ENCODE results near the gene FILIP1.

The FILIP1 gene

DNA sequence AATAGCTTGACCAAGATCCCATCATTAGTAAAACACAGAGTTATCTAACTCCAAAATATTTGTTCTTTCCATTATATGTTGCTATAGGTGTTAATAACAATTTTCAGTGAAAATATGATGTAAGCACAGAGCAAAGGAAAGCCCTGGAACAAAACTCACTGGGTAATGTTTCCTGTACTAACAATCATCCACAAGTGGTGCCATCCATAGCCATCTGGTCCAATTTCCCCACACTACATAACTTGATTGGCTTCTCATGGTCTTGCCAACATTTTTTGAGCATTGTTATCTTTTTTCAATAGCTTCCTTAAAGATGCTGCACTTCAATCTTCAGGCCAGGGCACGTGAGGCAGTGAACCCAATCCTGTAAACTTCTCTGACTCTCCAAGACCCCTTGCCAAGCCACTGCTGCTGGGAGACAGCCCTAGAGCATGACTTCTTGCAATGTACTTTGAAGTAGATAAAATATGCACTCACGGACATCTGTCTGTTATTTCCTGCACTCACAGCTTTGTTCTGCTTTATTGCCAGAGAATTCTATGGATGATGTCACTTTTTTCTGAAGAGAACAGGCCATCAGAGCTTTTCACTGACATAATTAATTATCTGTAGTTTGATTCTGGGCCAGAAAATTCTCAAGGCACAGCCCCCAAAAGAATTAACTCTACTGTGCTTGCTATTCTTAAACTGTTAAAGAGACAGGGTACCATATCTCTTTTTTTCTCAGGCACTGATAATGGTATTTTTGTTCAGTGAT, 111.5 kb downstream of the FILIP1 start:
- no peak for DNase-seq (ENCODE audit: low read depth, low spot score)

DNA sequence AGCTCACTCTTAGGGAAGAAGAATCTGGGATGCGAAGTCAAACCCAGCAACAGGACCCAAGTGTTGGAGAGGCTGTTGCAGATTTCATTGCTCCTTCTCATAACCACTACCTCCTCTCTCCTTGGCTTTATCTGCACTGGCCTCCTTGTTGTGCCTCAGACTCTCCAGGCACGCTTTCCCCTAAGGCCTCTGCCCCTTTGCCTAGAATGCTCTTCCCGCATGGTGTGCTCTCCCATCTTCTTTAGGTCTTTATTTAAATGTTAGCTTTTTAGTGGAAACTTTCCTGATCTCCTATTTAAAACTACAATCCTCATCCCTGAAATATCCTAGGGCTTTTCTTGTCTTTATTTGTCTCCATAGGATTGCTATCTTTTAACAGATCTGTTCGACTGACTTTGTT, 114.1 kb downstream of the FILIP1 start:
- no peak for DNase-seq (ENCODE audit: low read depth, low spot score)

DNA sequence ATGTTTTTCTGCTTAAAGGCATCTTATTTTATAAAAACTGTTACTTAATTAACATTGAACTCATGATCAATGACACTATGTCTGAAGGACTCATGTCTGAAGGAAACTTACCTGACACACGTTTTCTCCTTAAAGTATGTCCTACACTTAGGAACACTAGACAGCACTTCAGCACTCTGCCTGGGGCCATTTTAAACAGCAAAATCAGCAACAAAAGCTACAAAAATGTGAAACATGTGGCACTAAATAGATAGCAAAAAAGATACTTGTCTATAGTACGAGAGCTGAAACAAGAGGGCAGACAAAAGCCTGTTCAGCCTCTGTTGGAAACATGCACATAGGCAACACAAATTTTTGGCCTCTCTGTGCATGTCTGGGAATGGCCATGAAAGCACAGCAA, 115.5 kb downstream of the FILIP1 start:
- DNase-seq (ENCODE audit: low read depth, low spot score), result no peak

DNA sequence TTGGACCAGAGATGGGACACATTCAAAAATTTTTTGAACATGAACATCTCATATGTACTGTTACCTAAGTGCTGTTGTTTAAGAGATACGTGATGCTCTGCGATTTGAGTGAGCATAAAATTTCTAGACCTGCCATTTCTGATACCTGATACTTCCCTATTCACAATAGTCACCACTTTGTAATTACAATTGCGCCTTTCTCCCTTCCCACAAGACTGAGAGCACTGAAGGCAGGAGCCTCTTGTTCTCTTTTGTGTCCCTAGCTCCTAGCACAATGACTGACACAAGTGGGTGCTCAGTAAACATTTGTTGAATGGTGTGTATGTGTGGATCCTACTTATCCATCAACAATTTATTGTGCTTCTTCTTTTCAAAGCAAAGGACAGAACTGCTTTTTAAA, 116.2 kb downstream of the FILIP1 start:
- no peak for DNase-seq (ENCODE audit: low read depth, low spot score)

DNA sequence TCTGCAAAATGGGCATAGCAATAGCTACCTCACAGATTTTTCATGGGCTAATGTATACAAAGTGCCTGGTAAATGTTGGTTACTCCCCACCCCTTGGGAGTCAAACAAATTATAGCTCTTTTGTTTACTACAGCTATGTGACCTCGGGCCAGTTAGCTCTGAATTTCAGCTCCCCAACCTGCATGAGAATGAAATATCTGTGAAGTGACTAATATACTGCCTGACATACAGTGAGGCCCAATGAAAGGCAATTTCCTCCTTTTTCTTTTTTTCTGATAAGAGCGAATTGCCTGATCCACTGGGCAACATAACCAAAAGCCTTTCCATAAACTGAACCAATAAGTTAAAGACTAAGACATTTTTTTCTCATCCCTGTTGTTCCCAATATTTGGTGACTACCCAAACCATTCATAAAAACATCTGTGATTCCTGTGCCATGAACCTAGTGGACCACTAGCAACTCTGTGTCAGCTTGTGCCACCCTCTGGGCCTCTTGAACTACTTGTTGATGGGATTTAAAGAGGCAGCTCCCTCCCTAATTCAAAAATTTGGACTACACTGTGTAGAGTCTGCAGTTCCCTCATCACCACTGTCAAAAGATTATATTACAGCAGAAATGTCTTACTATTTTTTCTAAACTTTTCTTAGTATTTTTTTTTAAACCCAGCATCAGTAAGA, 117.1 kb downstream of the FILIP1 start:
- no peak for DNase-seq (ENCODE audit: low read depth, low spot score)

DNA sequence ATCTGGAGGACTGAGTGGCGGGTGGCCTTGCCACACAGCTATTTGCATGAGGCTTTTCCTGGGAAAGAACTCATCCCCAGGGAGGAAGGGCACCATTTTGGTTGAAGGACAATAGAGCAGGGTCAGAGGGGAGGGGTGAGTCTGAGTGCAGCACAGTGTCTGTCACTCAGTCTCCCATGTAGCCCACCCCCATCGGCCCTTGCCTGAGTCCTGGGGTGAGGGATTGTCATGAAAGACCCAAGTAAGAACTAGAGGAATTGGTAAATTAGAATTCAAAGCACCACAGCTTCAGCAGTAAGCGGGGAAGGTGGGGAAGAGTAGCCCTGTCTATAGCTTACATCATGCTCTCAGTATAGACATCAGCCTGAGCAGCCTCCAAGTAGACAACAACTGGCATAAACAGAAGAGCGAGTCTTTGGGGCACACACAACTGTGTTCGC, 118.6 kb downstream of the FILIP1 start:
- DNase-seq (ENCODE audit: low read depth, low spot score), result no peak

DNA sequence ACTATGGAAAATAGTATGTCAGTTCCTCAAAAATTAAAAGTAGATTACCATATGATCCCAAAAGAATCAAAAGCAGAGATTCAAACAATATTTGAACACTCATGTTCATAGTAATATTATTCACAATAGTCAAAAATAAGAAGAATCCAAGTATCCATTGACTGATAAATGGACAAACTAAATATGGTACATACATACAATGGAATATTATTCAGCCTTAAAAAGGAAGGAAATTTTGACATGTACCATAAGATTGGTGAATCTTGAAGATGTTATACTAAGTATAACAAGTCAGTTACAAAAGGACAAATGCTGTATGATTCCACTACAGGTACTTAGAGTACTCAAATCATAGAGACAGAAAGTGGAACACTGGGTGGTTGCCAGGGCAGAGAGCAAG, 120.7 kb downstream of the FILIP1 start:
- DNase-seq (ENCODE audit: low read depth, low spot score), result no peak

DNA sequence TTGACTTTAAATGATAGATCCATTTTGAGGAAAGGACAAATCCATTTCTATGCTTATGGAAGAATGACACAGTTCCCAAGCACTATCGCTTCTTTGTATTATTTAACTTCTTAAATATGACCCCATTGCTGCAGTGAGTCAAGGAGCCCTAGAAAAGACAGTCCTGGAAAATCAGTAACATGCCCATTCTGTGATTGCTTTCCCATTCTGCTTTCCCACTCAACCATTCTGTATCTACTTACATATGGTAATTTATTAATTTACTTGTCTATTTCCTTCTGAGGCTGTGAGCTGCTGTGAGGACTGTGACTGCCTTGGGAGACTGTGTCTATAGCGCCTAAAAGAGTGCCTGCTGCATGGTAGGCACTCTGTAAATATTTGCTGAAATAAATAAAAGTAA, 123.6 kb downstream of the FILIP1 start:
- no peak for DNase-seq (ENCODE audit: low read depth, low spot score)

DNA sequence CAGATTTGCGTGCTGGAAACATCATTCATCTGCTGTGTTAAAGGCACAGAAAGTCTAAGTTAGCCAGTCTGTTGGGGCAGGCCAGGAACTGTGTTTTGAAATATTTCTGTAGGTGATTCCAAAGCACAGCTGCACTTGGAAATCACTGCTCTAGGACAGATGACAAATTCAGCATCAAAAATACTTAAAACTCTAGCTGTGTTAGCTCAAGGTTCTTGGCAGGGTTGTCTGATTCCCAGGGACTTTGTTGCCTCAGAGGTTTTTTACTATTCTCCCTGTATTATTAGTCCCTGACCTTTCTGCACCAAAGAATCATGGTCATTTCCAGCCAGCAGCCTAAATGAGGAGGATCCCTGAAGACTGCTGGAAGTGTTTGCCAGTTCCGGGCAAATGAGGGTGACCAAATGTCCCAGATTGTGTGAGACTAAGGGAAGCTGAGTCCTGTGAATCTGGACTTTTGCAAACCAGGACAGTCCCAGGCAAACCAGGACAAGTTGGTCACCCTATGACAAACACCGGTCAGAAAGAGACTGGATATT, 124.7 kb downstream of the FILIP1 start:
- DNase-seq (ENCODE audit: low read depth, low spot score), result no peak

DNA sequence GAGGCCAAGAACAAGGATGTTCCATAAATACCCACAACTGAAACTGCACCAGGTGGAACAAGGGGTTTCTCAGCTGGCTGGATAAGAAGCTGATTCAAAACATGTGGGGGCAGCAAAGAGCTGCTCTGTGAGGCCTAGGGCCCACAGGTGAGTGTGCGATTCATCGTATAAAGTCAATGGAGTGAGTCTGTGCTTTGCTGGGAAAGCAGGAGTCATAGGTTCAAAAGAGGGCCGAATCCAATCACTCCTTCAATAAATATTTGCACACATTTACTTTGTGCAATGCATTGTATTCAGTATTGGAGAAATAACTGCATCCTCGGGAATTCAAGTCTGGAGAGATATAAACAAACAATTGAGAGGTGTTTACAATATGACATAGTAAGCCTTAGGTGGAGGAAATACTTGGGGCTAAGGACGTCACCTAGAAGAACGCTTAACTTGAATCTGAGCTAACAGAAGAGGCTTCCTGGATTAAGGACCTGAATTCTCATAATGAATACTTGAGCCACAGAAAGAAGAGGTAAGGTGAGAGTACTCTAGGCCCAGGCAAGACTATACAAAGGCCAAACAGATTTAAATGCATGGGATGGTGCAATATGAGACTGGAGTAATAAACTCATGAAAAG, 125.3 kb downstream of the FILIP1 start:
- DNase-seq (ENCODE audit: low read depth, low spot score), result no peak

DNA sequence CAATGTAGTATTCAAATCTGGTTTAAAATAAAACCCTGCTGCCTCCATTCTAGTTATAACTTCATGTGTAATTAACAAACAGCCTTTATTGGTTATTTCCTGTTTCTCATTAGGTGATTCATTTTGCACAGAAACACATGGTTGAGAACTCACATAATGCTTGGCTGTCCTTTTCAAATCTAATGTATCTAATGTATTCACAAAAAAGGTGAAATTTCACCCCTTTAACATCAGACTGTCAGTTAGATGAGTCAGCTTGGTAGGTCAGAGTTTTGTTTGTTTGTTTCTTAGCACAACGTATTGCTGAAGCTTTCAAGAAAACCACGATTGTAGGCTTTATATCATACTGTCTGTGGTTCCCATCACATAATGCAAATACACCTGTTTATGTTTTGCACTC, 130.3 kb downstream of the FILIP1 start:
- no peak for DNase-seq (ENCODE audit: low read depth, low spot score)

DNA sequence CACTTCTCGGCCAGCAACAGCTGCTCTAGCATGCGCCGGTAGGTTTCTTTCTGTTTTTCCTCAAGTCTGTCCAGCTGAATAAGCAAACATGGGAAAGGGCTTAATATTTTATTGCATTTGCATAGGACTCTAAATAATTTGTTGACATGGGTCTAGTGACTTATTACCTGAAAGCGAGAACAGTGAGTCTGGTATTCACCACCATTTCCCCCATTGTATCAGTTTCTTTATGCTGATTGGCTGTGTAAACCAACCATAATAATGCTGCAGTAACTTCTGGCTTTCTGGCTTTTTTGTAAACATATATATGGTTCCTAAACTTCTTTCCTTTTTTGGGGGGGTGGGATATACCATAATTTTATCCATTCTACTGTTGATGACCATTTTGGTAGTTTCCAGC, 140.0 kb downstream of the FILIP1 start:
- DNase-seq (ENCODE audit: low read depth, low spot score), result no peak

DNA sequence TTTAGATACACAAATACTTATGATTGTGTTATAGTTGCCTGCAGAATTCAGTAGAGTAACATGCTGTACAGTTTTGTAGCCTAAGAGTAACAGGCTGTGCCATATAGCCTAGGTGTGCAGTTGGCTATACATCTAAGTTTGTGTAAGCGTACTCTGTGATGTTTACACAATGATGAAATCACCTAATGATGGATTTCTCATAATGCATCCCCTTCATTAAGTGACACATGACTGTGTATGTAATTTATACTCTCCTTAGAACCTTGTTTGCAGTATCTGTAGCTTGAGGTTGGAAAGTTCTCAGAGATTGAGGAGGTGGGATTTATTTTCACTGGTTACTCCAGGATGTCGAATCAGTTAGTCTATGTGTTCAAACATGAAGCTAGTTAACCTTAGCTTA, 142.0 kb downstream of the FILIP1 start:
- no peak for DNase-seq (ENCODE audit: low read depth, low spot score)

DNA sequence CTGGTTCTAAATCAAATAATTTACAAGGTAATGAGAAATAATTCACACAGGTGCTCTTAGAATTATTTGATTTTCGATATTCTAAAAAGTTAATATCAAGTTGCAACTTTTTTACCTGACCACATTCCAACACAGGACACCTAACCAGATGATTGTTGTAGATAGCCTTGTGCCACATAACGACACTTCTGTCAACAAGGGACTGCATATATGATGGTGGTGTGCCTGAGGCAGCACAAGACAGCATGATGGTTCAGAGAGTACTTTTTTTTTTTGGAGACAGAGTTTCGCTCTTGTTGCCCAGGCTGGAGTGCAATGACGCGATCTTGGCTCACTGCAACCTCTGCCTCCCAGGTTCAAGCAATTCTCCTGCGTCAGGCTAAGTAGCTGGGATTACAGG, 142.8 kb downstream of the FILIP1 start:
- DNase-seq (ENCODE audit: low read depth, low spot score), result no peak

DNA sequence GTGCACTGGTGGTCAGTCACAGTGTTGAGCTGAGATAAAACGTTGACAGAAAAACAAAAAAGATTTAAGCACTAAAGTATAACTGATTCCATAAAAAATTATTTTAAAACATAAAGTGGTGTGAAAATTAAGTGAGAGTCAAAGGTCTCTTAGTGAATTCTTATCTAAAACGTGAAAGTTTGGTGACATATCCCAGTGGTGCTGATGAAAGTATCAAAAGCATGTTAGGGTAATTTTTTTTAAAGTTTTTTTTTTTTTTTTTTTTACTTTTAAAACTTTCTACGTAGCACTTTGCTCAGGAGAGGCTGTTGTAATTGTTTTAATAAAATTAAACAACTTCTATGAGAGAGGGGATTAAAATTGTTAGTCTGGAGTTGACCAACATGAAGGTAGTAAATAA, 143.4 kb downstream of the FILIP1 start:
- DNase-seq (ENCODE audit: low read depth, low spot score), result no peak

DNA sequence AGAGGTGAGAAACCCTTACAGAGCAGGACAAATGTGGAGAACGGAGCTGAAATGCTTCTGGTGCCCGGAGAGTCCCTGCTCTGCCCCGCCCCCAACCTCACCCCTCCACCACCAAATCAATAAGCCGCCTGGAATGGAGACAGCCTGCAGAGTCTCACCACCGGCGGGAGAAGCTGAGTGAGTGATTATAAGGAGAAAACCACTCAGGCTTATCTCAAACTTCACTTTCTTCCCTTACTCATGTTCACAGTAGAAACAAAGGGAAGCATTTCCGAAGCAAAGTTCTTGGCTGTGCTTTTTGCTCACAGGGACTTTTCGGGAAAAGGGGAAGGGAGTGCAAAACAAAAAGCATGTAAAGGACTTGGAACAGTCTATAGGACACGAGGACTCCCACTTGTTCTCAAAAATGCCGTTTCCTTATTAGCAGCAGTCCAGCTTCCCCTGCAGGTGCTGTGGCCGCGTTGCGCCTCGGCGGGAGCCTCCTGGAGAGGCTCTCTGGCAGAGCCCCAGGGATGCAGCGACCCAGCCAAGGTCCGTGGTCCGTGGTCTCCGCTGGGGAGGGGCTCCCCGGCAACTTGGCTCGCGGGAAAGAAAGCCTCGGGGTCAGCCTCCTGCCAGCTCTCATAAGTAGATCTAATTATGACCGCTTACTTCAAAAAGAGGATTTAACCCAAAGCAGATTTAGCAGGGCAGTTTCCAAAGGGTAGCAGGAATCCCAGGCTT, 144.2 kb downstream of the FILIP1 start:
- no peak for DNase-seq (ENCODE audit: low read depth, low spot score)

DNA sequence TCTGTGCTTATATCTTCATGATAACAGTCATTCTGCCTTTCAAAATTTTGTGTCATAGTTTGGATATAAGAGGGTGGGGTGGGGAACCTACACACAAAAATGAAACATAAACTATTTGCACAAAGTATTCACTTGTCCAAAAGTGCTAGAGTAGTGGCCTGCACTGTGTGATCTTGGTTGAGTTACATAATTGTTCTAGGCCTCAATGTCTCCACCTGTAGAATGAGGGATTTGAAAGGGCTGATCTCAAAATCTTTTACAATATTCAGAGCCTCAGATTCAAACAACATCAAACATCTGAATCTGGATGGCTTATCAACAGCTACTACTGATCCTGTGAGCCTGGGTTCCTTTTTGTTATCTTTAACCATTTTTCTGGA, 144.7 kb downstream of the FILIP1 start:
- no peak for DNase-seq (ENCODE audit: low read depth, low spot score)

DNA sequence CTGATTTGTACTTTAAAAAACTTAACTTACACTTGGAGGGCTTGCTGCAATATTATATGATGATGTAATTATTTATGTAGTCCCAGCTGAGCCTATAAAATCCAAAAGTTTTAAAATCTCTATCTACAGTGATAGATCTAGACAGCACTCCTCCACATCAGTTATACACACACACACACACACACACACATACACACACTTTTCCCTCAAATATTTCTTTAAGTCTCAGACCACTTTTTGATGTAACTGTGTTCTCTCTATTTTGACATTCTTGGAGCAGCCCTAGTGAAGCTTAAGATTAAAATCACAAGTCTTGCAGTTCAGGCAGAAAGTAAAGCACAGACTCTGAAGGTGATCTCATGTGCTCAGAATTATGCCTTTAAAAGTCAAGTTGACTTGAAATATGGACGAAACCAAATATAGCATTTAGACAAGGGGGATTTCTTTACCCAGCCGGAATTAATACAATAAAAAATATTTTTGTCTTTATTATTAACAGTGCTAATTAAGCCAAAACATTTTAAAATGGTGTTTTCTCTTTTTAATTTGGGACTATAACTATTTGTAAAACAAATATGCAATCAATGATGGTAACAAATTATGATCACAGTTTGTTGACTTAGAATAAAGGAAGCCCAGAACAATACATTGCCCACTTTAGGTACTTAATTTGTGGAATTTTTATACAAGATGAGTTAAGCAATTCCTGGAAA, 145.5 kb downstream of the FILIP1 start:
- no peak for DNase-seq (ENCODE audit: low read depth, low spot score)

DNA sequence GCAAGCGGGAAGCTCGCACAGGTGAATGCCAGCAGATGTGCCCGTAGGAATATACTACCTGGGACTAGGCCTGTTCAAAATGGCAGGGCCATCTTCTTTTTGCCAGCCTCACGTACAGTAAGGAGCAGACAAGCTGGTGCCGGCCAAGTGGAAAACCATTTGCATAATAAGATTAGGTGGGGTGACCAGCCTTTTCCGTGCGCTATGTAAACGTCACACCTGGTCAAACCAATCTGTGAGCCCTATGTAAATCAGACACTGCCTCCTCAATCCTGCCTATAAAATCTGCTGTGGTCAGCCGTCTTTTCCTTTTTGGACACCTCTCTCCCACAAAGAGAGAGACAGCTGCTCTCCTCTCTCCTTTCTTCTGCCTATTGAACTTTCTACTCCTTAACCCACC, 148.2 kb downstream of the FILIP1 start:
- no peak for DNase-seq (ENCODE audit: low read depth, low spot score)

DNA sequence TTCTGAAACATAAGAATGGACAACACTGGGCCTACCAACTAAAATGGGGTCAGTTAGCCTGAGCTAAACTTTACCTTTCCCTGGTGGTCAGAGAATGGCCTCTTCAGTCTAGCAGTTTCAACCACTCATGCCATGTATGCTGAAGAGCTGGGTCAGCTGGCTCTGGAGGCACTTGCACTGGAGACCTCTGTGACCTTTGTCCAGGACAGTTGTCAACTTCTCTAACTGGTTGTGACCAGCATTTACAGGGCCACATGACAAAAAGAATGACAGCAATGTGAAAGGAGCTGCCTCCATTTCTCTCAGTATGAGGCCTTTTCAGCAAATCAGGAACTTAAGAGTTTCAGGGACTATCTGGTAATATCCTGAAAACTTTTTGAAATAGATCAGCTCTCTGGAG, 149.1 kb downstream of the FILIP1 start:
- no peak for DNase-seq (ENCODE audit: low read depth, low spot score)

DNA sequence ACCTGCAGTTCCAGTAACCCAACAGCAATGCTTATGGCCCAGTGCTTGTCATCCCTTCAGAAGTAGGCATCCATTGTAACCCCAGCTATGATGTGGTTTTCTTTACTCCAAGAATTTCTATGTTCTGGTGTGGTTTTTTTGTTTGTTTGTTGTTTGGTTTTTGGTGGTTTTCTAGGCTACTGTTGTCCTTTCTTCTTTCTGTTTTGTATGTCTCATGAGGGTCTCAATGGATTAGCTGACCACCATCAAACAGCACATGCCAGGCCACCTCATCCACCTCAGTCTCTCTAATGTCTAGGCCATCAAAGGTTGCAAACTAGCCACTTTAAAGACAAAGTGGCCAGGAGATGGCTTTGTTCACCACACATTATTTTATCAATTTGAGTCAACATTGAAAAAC, 149.6 kb downstream of the FILIP1 start:
- DNase-seq (ENCODE audit: low read depth, low spot score), result no peak
